HG02759 (cell line): ENCODE measurements around the gene ZNF398.
A peak's percentile ranks its signal among the peaks of the same experiment; 100 is the strongest.

Experiments used
- ATAC-seq: cut with Tn5 transposase; IDR thresholded peaks from one replicate; pipeline ENCODE4 v1.9.1; 2021; ENCODE audit warnings: mild to moderate bottlenecking, moderate library complexity; ENCODE audit not compliant: unreplicated experiment

The ZNF398 gene

DNA sequence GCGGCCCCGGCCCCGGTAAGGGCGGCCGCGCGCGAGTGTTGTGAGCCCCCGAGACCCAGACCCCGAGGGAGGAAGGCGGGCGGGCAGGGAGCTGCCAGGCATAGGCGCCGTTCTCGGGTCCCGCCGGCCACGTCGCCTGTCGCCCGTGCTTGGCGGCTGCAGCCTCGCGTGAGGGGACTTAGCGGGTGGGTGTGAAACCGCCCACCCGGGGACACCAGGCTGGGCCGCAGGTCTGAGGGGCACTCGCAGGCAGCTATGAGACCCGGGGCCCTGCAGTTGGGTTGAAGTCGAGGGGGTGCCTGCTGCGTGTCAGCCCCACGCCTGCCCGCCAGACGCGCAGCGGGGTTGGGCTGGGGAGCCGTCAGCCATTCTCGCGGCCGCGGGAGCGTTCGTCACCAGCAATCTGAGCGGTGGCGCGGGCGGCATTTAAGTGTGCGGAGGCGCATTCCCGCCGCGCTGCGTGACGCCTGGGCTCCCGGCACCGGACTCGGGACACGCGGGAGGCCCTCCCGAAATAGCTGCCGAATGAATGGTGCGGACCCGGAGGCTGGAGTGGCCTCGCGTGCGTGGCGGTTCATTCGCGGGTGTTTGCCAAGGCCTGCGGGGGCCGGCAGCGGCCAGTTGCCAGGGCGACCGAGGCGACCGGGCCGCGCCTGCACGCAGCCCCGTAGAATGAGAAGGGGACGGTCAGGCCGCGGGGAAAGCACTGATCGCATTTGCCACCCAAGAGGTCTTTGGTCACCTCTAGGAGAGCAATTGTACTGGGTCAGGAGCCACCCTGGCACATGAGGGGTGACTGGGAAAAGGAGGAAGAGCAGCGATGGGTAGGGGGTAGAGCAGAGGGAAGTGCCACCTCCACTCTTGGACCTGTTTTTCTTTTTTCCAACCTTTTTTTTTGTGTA lies 750 bp downstream of the ZNF398 start:
- peak; percentile 37 for ATAC-seq

- no peak for ATAC-seq
Measured at GRCh38 chr7:149150981-149151380, 3.7 kb downstream of the ZNF398 start.

GRCh38 chr7:149153346-149153745 lies 6.1 kb downstream of the ZNF398 start:
- no peak for ATAC-seq

DNA sequence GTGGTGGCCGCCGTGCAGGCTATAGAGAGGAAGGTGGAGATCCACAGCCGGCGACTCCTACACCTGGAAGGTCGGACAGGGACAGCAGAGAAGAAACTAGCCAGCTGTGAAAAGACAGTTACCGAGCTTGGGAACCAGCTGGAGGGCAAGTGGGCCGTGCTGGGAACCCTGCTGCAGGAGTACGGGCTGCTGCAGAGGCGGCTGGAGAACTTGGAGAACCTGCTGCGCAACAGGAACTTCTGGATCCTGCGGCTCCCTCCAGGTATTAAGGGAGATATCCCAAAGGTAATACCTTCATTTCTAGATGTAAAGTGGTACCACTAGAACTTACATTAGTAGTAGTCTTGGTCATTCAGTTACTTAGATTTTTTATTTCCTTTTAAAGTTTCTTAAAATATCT lies 6.8 kb downstream of the ZNF398 start:
- no peak for ATAC-seq

GRCh38 chr7:149156898-149157297 lies 9.6 kb downstream of the ZNF398 start:
- ATAC-seq = no peak

DNA sequence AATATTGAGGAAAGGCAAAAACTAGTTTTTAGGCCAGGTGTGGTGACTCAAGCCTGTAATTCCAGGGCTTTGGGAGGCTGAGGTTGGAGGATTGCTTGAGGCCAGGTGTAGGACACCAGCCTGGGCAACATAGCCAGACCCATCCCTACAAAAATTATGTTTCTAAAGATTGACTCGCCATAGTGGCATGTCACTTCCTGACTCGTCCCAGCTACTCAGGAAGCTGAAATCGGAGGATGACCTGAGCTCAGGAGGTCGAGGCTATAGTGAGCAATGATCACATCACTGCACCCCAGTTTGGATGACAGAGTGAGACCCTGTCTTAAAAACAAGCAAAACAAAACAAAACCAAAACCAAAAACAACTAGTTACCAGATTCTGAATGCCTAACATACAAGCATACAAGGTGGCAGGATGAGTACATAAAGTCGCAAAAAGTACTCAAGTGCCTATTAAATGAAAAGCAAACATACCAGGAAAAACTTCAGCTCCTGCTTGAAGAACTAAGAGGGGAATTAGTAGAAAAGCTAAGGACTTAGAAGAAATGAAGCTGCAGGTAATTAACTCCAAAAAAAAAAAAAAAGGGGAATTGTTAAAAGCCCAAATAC lies 14.1 kb downstream of the ZNF398 start:
- no peak for ATAC-seq

GRCh38 chr7:149166142-149166541 lies 18.9 kb downstream of the ZNF398 start:
- no peak for ATAC-seq

DNA sequence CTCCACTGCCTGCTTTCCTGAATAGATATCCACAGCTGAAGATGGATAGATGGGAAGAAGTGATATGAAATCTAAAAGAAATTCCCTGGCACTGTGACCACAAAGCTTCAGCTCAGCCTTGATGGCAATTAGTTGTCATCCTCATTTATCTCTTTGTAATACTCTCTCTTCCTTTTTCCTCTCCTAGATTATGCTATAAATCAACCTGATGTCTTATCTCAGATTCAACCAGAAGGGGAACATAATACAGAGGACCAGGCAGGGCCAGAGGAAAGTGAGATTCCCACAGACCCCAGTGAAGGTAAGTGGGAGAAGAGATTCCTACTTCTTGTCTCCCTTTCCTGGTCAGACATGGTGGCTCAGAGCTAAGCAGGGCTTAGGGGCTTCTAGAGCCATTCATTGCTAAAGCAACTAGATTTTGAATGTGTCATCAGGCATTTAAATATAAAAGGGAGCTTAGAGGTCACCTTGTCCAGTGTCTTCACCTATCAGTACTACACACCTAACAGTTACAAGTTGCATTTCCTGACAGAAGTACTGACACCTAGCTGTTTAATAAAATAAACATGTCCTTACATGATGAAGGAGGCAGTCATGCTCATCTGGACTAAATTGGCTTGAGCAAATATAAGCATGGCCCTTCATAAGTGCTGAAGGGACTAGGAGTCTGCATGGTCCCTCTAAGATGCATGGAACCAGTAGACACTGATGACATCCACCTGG lies 19.5 kb downstream of the ZNF398 start:
- ATAC-seq = no peak

GRCh38 chr7:149171892-149172533 lies 24.8 kb downstream of the ZNF398 start:
- ATAC-seq = no peak

DNA sequence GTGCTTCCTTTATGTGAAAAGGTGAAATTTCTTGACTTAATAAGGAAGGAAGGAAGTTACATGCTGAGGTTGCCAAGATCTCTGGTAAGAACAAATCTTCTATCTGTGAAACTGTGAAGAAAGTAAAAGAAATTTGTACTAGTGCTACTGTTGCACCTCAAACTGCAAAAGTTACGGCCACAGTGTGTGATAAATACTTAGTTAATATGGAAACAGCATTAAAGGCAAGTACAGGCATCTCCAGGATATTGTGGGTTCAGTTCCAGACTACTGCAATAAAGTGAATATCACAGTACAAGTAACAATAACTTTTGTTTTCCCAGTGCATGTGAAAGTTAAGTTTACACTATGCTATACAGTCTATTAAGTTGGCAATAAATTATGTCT lies 25.3 kb downstream of the ZNF398 start:
- ATAC-seq = no peak

- no peak for ATAC-seq
Measured at GRCh38 chr7:149175150-149175549, 27.9 kb downstream of the ZNF398 start.

GRCh38 chr7:149179241-149179640 lies 32.0 kb downstream of the ZNF398 start:
- ATAC-seq = no peak

- ATAC-seq = no peak
Measured at GRCh38 chr7:149180722-149181449, 33.6 kb downstream of the ZNF398 start.

DNA sequence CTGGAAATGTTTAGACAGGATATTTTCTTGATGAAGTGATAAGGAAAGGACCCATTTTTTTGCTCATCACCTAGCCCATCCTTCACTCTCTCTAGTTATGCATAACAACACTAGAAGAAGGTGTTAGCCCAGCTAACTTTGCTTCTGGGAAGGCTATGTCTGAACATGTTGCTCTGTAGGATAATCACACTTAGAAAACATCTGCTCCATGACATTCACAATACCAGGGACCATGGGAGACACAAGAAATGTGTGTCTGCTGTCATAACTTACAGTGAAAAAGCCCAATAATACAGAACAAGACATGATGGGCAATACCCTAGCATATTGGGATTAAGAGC lies 34.2 kb downstream of the ZNF398 start:
- no peak for ATAC-seq

DNA sequence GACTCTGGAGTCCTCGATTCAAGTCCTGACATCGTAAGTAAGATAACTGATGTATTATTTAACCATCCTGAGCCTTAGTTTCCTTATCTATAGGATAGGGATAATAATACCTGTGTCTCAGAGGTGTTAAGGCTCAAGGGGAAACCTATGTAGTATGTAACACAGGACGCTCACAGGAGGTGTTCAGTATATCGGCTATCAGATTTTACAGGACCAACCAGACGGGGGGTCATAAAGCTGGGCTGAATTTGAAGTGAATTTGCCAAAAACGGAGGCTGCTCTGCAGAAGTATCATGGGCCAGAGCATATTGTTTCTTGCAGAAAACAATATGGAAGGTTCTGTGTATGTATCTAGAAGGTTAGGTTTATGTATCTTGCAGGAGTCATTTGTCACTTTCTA lies 37.0 kb downstream of the ZNF398 start:
- no peak for ATAC-seq

- ATAC-seq = no peak
Measured at GRCh38 chr7:149188213-149188612, 41.0 kb downstream of the ZNF398 start.

DNA sequence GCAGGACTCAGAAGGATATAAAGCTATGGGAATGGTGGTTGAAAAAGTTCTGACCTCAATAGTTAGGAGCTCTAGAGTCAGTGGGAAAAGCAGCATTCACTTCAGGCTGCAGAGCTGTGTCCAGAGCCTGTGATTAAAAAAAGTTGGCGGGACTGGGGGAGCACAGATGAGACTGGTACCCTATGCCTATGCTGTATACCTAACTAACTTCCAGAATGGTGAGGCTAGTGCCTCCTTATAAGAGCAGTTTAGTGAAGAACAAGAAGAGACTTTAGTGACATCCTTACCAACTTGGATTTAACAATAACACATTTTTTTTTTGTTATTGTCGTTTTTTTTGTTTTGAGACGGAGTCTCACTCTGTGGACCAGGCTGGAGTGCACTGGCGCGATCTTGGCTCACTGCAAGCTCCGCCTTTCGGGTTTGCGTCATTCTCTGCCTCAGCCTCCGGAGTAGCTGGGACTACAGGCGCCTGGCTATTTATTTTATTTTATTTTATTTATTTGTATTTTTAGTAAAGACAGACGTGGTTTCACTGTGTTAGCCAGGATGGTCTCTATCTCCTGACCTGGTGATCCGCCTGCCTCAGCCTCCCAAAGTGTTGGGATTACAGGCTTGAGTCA lies 41.5 kb downstream of the ZNF398 start:
- ATAC-seq = no peak

GRCh38 chr7:149191851-149192250 lies 44.6 kb downstream of the ZNF398 start:
- no peak for ATAC-seq

DNA sequence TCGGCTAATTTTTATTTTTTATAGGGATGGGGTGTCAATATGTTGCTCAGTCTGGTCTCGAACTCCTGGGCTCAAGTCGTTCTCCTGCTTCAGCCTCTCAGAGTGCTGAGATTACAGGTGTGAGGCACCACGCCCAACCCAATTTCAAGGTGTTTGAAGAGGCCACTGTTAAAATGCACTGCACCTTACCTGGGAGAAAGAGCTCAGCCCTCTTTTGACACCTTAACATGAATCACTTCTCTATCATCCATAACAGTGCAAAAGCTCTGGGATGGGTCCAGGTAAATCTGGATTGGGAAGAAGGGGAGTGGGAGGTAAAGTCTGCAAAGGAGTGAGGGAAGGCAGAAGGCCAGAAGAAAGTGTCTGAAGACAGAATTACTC lies 47.5 kb downstream of the ZNF398 start:
- ATAC-seq = no peak
